IMR-90 (cell line): ENCODE data around the gene PRKCA. TPM values are rescaled to one million over a fixed set of nuclear protein-coding genes. Genes with fewer than 3 reads are reported as not detected.

Experiments
- ATAC-seq: fragments of 200-7000 bp; cut with Tn5 transposase; 2 replicates; pipeline ENCODE4 v1.9.1; 2020; ENCODE audit warnings: low read depth, mild to moderate bottlenecking, moderate library complexity
- BruUV-seq: library from RNA; stranded (reverse); fragments of 400-500 nt; replicated peaks from 2 replicates; lab custom pipeline; 2021; lab: Mats Ljungman, UMichigan
- CTCF ChIA-PET: fragments of 300-600 bp; formaldehyde crosslinking; extraction: SDS; loops from one replicate; lab custom pipeline; 2021; ENCODE audit warnings: antibody characterized with exemption; lab: Yijun Ruan, JAX
- POLR2A ChIA-PET: fragments of 300-600 bp; sonication (Branson Sonifier 250); formaldehyde crosslinking; loops from one replicate; lab custom pipeline; 2022; ENCODE audit warnings: antibody characterized with exemption; ENCODE audit not compliant: unreplicated experiment; lab: Charles Lee
- DNase-seq: peaks from one replicate; pipeline ENCODE4 v3.0.0; 2013
- H2AFZ ChIP-seq: replicated peaks from 2 replicates; pipeline ENCODE3; 2013; ENCODE audit warnings: low read length, mild to moderate bottlenecking; ENCODE audit not compliant: poor library complexity
- H2AK5ac ChIP-seq: 2 replicates; pipeline ENCODE4 v1.6.1; 2013; ENCODE audit warnings: low read depth, low read length, inconsistent platforms
- H2AK9ac ChIP-seq: replicated peaks from 2 replicates; pipeline ENCODE3; 2013; ENCODE audit warnings: mild to moderate bottlenecking, low read depth, low read length, moderate library complexity; ENCODE audit not compliant: poor library complexity
- H2BK120ac ChIP-seq: 2 replicates; pipeline ENCODE4 v1.6.1; 2013; ENCODE audit warnings: low read depth, low read length, inconsistent platforms
- H2BK15ac ChIP-seq: 3 replicates; pipeline ENCODE4 v1.6.1; 2013; ENCODE audit warnings: low read depth, low read length, inconsistent platforms
- H2BK20ac ChIP-seq: 2 replicates; pipeline ENCODE4 v1.6.1; 2013; ENCODE audit warnings: low read depth, mild to moderate bottlenecking, inconsistent platforms, low read length, moderate library complexity
- H2BK5ac ChIP-seq: 2 replicates; pipeline ENCODE4 v1.6.1; 2013; ENCODE audit warnings: mild to moderate bottlenecking, low read depth, low read length, inconsistent platforms; ENCODE audit not compliant: poor library complexity, severe bottlenecking
- H3K14ac ChIP-seq: replicated peaks from 2 replicates; pipeline ENCODE4 v1.6.1; 2013; ENCODE audit warnings: low read depth, low read length, inconsistent platforms
- H3K18ac ChIP-seq: 2 replicates; pipeline ENCODE4 v1.6.1; 2013; ENCODE audit warnings: low read depth, low read length, control low read depth
- H3K23ac ChIP-seq: 2 replicates; pipeline ENCODE4 v1.6.1; 2013; ENCODE audit warnings: low read depth, low read length, inconsistent platforms
- H3K27ac ChIP-seq: 2 replicates; pipeline ENCODE4 v1.5.1; 2013; ENCODE audit warnings: mild to moderate bottlenecking, control low read depth, low read length; ENCODE audit not compliant: insufficient read depth
- H3K27me3 ChIP-seq: 2 replicates; pipeline ENCODE4 v1.6.1; 2013; ENCODE audit warnings: low read length; ENCODE audit not compliant: control insufficient read depth, insufficient read depth
- H3K36me3 ChIP-seq: 2 replicates; pipeline ENCODE4 v1.6.1; 2013; ENCODE audit warnings: low read length, mixed read lengths; ENCODE audit not compliant: control insufficient read depth, insufficient read depth
- H3K4ac ChIP-seq: 2 replicates; pipeline ENCODE4 v1.6.1; 2013; ENCODE audit warnings: low read depth, low read length, inconsistent platforms
- H3K4me1 ChIP-seq: 2 replicates; pipeline ENCODE4 v1.6.1; 2013; ENCODE audit warnings: low read length, mixed read lengths; ENCODE audit not compliant: control insufficient read depth, insufficient read depth
- H3K4me2 ChIP-seq: 2 replicates; pipeline ENCODE4 v1.6.1; 2013; ENCODE audit warnings: low read depth, mild to moderate bottlenecking, control low read depth, low read length, moderate library complexity
- H3K4me3 ChIP-seq: 2 replicates; pipeline ENCODE4 v1.5.1; 2013; ENCODE audit warnings: low read depth, mild to moderate bottlenecking, control low read depth, low read length, moderate library complexity; ENCODE audit not compliant: insufficient read depth
- H3K56ac ChIP-seq: 2 replicates; pipeline ENCODE4 v1.6.1; 2013; ENCODE audit warnings: low read length, inconsistent platforms; ENCODE audit not compliant: insufficient read depth; ENCODE audit errors: extremely low read depth
- H3K79me1 ChIP-seq, 2 experiments: 2 replicates each; pipeline ENCODE4 v1.6.1; 2013; ENCODE audit warnings: low read length in 2 of 2, inconsistent platforms in 1 of 2, low read depth in 1 of 2
- H3K9ac ChIP-seq: 2 replicates; pipeline ENCODE4 v1.6.1; 2013; ENCODE audit warnings: low read depth, low read length, control low read depth
- H3K9me1 ChIP-seq: 2 replicates; pipeline ENCODE4 v1.6.1; 2013; ENCODE audit warnings: low read length, inconsistent platforms; ENCODE audit not compliant: insufficient read depth
- H3K9me3 ChIP-seq: 2 replicates; pipeline ENCODE4 v1.6.1; 2013; ENCODE audit warnings: low read length; ENCODE audit not compliant: control insufficient read depth, insufficient read depth
- H4K20me1 ChIP-seq: 2 replicates; pipeline ENCODE4 v1.6.1; 2013; ENCODE audit warnings: low read length, inconsistent platforms; ENCODE audit not compliant: insufficient read depth
- H4K5ac ChIP-seq: 2 replicates; pipeline ENCODE4 v1.6.1; 2013; ENCODE audit warnings: mild to moderate bottlenecking, low read depth, low read length, control low read depth
- H4K8ac ChIP-seq, 2 experiments: 2 replicates each; pipeline ENCODE4 v1.6.1; 2013; ENCODE audit warnings: low read depth in 2 of 2, low read length in 2 of 2, control low read depth in 1 of 2, inconsistent platforms in 1 of 2
- H4K91ac ChIP-seq: 2 replicates; pipeline ENCODE4 v1.6.1; 2013; ENCODE audit warnings: low read depth, low read length, inconsistent platforms; ENCODE audit not compliant: insufficient read depth
- BHLHE40 ChIP-seq: fragments of 150-350 bp; IDR thresholded peaks from 2 replicates; pipeline ENCODE4 v1.6.1; 2016; ENCODE audit warnings: mild to moderate bottlenecking, low read depth, low read length
- CEBPB ChIP-seq: IDR thresholded peaks from 2 replicates; pipeline ENCODE4 v1.6.1; 2012; ENCODE audit warnings: low read depth, low read length, improper control_type of control experiment
- CHD1 ChIP-seq: IDR thresholded peaks from 2 replicates; pipeline ENCODE4 v1.6.1; 2012; ENCODE audit warnings: low read depth, low read length, improper control_type of control experiment
- FOS ChIP-seq: fragments of 150-350 bp; IDR thresholded peaks from 2 replicates; pipeline ENCODE4 v1.6.1; 2016; ENCODE audit warnings: low read depth, low read length
- MAFK ChIP-seq: IDR thresholded peaks from 2 replicates; pipeline ENCODE4 v1.6.1; 2012; ENCODE audit warnings: low read depth, low read length, improper control_type of control experiment
- MAZ ChIP-seq: IDR thresholded peaks from 2 replicates; pipeline ENCODE4 v1.6.1; 2012; ENCODE audit warnings: low read depth, mild to moderate bottlenecking, low read length, improper control_type of control experiment, moderate library complexity, borderline replicate concordance
- MXI1 ChIP-seq: IDR thresholded peaks from 2 replicates; pipeline ENCODE4 v1.6.1; 2012; ENCODE audit warnings: low read depth, mild to moderate bottlenecking, low read length, moderate library complexity, borderline replicate concordance
- NFE2L2 ChIP-seq: fragments of 150-350 bp; IDR thresholded peaks from 2 replicates; pipeline ENCODE4 v1.6.1; 2016; ENCODE audit warnings: low read depth, mild to moderate bottlenecking, low read length
- POLR2A ChIP-seq: IDR thresholded peaks from 2 replicates; pipeline ENCODE4 v1.6.1; 2012; ENCODE audit warnings: mild to moderate bottlenecking, low read depth, low read length
- RAD21 ChIP-seq: IDR thresholded peaks from 2 replicates; pipeline ENCODE4 v1.6.1; 2012; ENCODE audit warnings: low read length, improper control_type of control experiment
- RCOR1 ChIP-seq: IDR thresholded peaks from 2 replicates; pipeline ENCODE4 v1.6.1; 2012; ENCODE audit warnings: mild to moderate bottlenecking, low read length, improper control_type of control experiment; ENCODE audit not compliant: insufficient replicate concordance
- RFX5 ChIP-seq: IDR thresholded peaks from 2 replicates; pipeline ENCODE4 v1.8.0; 2012; ENCODE audit warnings: low read depth, mild to moderate bottlenecking, low read length, moderate library complexity
- SMC3 ChIP-seq: fragments of 150-350 bp; IDR thresholded peaks from 2 replicates; pipeline ENCODE4 v1.6.1; 2016; ENCODE audit warnings: low read depth, mild to moderate bottlenecking, antibody characterized with exemption, low read length, moderate library complexity
- WGBS, 2 experiments: methylation state at CpG; one replicate each; pipeline versions ENCODE4 v1.1.5 to v1.1.7; 2013; ENCODE audit warnings: missing lambda C conversion rate in 2 of 2; ENCODE audit not compliant: insufficient read length in 1 of 2; ENCODE audit errors: extremely low coverage in 2 of 2; 5-methylcytosine and 5-hydroxymethylcytosine counted together
- dilution Hi-C: fragments of 300-500 bp; cut with HindIII; formaldehyde crosslinking; loops from one replicate; pipeline ENCODE4 v1.14.3; 2018; ENCODE audit warnings: low sequenced_read_pairs; ENCODE audit not compliant: unreplicated experiment
- in situ Hi-C: fragments of 300-500 bp; cut with MboI; formaldehyde crosslinking; loops from 3 replicates; pipeline ENCODE4 v1.14.3; 2019; ENCODE audit warnings: low sequenced_read_pairs, inconsistent platforms, mixed read lengths
- intact Hi-C: fragments of 100-400 bp; cut with micrococcal nuclease; formaldehyde crosslinking; loops from 2 replicates; pipeline ENCODE4 v1.10.0; 2022
- polyA plus RNA-seq, 3 experiments: library from polyadenylated mRNA; depleted of rRNA; stranded (reverse); fragments of >200 nt; gene quantifications; 2 replicates each; pipeline ENCODE4 v1.2.3, GENCODE V29; 2012; ENCODE audit warnings: low replicate concordance in 1 of 3
- total RNA-seq: library from RNA; depleted of rRNA; stranded (reverse); fragments of >200 nt; gene quantifications from 2 replicates; pipeline ENCODE4 v1.2.3, GENCODE V29; 2012
- TF ChIP-seq, protein P1 (sequence below): conservative IDR thresholded peaks from 2 replicates; pipeline ENCODE4 v1.5.1; 2012; ENCODE audit warnings: mild to moderate bottlenecking, low read depth, low read length, improper control_type of control experiment
- TF ChIP-seq, protein P2 (sequence below): fragments of 150-350 bp; IDR thresholded peaks from 2 replicates; pipeline ENCODE4 v1.6.1; 2017; ENCODE audit warnings: mild to moderate bottlenecking, antibody characterized with exemption, low read length, low read depth
- TF ChIP-seq, protein P3 (sequence below): fragments of 150-350 bp; IDR thresholded peaks from 2 replicates; pipeline ENCODE4 v1.6.1; 2016; ENCODE audit warnings: low read depth, mild to moderate bottlenecking, low read length, moderate library complexity, borderline replicate concordance

The PRKCA gene
- total and polyA plus RNA-seq, 2 of the 4 experiments (the other 2 are of a cell fraction): 31.0 to 46.0 TPM

DNA sequence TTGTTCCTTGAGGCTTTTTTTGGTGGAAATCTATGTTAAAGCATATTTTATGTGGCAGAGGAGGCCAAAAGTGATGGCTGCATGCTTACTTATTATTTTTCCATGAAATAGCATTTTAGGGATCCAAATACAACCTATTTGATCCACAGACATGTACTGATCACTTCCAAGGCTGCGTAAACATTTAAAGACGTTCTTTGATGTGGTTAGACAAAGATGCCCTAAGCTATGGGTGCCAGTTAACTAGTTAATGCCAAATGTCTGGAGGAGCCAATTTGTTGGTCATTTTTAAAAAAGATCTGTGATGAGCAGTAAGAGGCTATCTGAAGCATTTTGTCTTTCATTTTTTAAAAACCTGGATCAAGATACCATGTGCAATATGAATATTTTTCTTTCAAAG lies 17.3 kb upstream of the PRKCA start:
- intact Hi-C loops: no loop called here
- ChIA-PET CTCF (no interaction called here), POLR2A (no interaction called here)
- WGBS, 2 experiments: no CpG with 5 or more reads among the region's 2 CpGs
- no peak overlapping the region for H3K27ac ChIP-seq
- TF ChIP-seq FOS (no peak), MXI1 (no peak), MAZ (no peak), POLR2A (no peak), RAD21 (no peak), CHD1 (no peak), NFE2L2 (no peak), CEBPB (no peak), BHLHE40 (no peak), RCOR1 (no peak), MAFK (no peak), SMC3 (no peak), RFX5 (no peak)
- TF ChIP-seq, protein P1, sequence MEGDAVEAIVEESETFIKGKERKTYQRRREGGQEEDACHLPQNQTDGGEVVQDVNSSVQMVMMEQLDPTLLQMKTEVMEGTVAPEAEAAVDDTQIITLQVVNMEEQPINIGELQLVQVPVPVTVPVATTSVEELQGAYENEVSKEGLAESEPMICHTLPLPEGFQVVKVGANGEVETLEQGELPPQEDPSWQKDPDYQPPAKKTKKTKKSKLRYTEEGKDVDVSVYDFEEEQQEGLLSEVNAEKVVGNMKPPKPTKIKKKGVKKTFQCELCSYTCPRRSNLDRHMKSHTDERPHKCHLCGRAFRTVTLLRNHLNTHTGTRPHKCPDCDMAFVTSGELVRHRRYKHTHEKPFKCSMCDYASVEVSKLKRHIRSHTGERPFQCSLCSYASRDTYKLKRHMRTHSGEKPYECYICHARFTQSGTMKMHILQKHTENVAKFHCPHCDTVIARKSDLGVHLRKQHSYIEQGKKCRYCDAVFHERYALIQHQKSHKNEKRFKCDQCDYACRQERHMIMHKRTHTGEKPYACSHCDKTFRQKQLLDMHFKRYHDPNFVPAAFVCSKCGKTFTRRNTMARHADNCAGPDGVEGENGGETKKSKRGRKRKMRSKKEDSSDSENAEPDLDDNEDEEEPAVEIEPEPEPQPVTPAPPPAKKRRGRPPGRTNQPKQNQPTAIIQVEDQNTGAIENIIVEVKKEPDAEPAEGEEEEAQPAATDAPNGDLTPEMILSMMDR: no peak
- TF ChIP-seq, protein P2, sequence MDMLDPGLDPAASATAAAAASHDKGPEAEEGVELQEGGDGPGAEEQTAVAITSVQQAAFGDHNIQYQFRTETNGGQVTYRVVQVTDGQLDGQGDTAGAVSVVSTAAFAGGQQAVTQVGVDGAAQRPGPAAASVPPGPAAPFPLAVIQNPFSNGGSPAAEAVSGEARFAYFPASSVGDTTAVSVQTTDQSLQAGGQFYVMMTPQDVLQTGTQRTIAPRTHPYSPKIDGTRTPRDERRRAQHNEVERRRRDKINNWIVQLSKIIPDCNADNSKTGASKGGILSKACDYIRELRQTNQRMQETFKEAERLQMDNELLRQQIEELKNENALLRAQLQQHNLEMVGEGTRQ: no peak
- TF ChIP-seq, protein P3, sequence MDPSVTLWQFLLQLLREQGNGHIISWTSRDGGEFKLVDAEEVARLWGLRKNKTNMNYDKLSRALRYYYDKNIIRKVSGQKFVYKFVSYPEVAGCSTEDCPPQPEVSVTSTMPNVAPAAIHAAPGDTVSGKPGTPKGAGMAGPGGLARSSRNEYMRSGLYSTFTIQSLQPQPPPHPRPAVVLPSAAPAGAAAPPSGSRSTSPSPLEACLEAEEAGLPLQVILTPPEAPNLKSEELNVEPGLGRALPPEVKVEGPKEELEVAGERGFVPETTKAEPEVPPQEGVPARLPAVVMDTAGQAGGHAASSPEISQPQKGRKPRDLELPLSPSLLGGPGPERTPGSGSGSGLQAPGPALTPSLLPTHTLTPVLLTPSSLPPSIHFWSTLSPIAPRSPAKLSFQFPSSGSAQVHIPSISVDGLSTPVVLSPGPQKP: no peak
- no peaks in the 10 kb centered on the region for H3K27me3 ChIP-seq
- no peak overlapping the region for H3K14ac ChIP-seq
- no peak for ATAC-seq
- no peak overlapping the region for H2BK5ac ChIP-seq
- no peak overlapping the region for H3K23ac ChIP-seq
- no peak overlapping the region for H2AK9ac ChIP-seq
- H2AK5ac ChIP-seq: no peak overlapping the region
- H4K5ac ChIP-seq: no peak overlapping the region
- no TSS peak for BruUV-seq
- H3K9me1 ChIP-seq: 0 out of 2 replicates have a peak, but pooled peaks cover 3% of the 10 kb centered on the region
- H3K4me2 ChIP-seq: no peak overlapping the region
- no peak for DNase-seq
- H3K4ac ChIP-seq: no peak overlapping the region
- dilution Hi-C loops: no loop called here
- no peak overlapping the region for H2AFZ ChIP-seq
- no peak overlapping the region for H2BK120ac ChIP-seq
- no peak overlapping the region for H3K56ac ChIP-seq
- no peaks in the 10 kb centered on the region for H3K79me1 ChIP-seq
- H2BK20ac ChIP-seq: no peak overlapping the region
- H4K8ac ChIP-seq: no peak overlapping the region
- H4K20me1 ChIP-seq: no peaks in the 10 kb centered on the region
- no peak overlapping the region for H3K9ac ChIP-seq
- no peak overlapping the region for H4K91ac ChIP-seq
- H3K9me3 ChIP-seq: no peaks in the 10 kb centered on the region
- in situ Hi-C loops: no loop called here
- H3K4me1 ChIP-seq: peaks cover 2% of the 10 kb centered on the region
- no peaks in the 10 kb centered on the region for H3K36me3 ChIP-seq
- no peak overlapping the region for H2BK15ac ChIP-seq
- H3K18ac ChIP-seq: no peak overlapping the region
- no peak overlapping the region for H3K4me3 ChIP-seq
